SIG-M5 (cell line): ENCODE measurements around the gene PALLD.

Source experiments
- DNase-seq: peaks from one replicate; lab custom pipeline; 2025; lab: John Stamatoyannopoulos, UW

PALLD gene

GRCh38 chr4:168852933-168853713, 356.3 kb downstream of the PALLD start:
- DNase-seq, result no peak

GRCh38 chr4:168853770-168854169, 356.9 kb downstream of the PALLD start:
- DNase-seq, result no peak

GRCh38 chr4:168854350-168854921, 357.6 kb downstream of the PALLD start:
- DNase-seq, result no peak

DNA sequence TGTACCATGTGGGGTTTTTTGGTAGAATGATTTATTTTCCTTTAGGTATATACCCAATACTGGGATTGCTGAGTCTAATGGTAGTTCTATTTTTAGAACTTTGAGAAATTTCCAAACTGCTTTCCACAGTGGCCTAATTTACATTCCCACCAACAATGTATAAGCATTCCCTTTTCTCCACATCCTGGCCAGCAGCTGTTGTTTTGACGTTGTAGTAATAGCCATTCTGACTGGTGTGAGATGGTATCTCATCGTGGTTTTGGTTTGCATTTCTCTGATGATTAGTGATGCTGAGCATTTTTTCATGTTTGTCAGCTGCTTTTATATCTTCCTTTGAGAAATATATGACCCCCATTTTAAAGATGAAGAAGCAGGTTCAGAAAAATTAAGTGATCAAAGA, 359.5 kb downstream of the PALLD start:
- DNase-seq, result no peak

DNA sequence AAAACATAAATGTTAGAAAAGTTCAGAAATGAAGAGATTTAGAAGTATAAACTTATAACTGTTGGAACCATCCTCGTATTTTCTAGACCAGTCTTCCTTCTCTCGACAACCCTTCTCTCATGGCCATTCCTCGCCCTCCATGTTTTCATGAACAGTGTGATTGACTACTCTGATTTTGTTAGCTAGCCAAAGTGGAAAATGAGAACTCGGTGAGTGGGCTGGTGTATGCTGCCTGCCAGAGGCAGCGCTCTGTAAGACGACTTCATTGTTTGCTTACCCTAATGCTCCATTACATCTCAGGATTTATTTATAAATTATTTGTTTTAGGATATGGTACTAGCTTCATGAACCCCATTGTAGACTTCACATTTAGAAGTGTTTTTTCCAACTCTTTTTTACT, 360.2 kb downstream of the PALLD start:
- no peak for DNase-seq

DNA sequence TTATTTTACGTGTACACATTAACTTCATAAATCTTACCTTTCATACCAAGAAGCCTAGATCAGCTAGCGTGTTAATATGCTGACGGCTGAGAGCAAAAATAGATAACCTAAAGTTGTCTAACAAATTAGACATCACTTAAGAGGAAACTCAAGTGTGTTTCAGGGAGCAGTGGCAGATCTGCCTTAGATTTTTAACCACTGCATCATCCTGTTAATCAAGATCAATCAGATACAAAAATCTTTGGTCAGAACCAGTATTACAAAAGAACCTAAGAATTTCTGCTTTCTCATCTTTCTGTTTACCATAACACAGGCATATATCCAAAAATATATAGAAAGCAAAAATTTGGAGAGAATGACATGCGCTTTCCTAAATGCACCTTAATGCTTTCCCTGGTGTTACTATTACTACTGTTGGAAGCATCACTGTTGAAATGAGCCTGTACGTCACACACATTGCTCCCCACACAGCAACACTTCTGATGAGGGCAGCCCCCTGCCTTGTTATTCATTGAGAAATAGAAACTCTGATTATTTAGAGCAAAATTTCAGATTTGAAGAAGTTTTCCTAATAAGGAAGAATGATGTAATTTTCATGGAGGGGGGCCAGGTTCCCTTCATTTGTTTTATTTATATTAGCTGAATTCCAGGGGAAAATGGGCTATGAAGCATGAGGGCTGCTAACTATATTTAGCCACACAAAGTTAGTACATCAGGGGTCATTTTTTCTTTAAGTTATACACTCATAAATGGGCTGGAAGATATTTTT, 360.9 kb downstream of the PALLD start:
- DNase-seq, result no peak

- DNase-seq, result no peak
Observed at GRCh38 chr4:168859100-168859499, 362.2 kb downstream of the PALLD start.

DNA sequence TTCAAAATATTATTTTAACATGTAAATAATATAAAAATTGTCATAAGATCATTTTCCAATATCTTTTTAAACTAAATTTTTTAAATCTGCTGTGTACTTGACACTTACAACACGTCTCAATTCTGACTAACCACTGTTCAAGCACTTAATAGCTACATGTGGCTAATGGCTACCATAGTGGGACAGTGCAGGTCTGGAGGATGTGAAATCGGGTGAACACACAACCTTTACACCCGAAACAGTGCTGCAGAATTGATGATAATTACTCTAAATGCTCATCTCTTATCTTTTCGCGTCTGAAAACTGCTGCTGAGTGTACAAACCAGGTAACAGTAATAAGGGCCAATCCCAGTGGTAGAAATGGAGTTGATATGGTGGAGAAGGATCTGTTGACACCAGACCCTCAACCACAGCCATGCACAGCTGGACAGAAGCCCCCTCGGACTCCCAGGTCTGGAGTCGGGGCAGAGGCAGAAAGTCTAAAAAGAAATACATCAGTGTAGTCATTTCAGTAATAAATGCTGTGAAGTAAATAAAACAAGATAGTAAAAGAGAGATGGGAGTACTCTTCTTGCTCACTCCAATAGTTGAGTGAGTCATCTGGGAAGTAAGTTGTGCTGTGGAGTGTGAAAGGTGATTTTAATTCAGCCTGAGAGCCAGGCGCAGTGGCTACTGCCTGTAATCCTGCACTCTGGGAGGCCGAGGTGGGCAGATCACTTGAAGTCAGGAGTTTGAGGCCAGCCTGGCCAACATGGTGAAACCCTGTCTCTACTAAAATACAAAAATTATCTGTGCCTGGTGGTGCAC, 363.2 kb downstream of the PALLD start:
- no peak for DNase-seq

- no peak for DNase-seq
Observed at GRCh38 chr4:168860827-168861226, 364.0 kb downstream of the PALLD start.

- no peak for DNase-seq
Observed at GRCh38 chr4:168863719-168864647, 367.1 kb downstream of the PALLD start.

- DNase-seq, result no peak
Observed at GRCh38 chr4:168864821-168865541, 368.1 kb downstream of the PALLD start.

DNA sequence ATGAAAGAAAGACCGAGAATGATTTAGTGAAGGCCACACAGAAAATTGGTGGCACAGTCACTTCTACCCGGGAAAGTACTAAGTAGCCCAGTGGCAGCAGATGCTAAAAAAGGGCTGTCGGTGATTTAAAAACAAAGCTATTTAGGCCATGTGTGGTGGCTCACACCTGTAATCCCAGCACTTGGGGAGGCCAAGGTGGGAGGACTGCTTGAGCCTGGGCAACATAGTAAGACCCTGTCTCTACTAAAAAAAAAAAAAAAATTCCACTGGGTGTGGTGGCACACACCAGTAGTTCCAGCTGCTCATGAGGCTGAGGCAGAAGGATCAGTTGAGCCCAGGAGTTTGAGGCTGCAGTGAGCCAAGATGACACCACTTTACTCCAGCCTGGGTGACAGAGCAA, 369.0 kb downstream of the PALLD start:
- DNase-seq, result no peak

DNA sequence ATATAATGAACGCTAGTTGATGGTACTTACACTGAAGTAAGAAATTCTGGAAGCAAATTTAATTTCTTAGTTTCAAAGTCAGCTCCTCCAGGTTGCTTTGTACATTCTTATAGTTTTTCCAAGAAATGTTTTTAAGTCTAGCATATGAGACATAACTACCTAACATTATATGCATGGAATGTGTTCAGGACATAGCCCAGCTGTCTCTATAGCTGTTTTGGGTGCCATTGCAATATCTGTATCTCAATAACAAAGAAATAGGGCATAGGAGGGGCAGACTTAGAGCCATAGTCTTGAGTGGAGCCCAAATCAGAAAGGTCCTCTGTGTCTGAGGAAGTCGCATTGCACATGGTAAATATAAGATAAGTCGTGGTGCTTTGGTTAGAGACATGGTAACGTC, 369.8 kb downstream of the PALLD start:
- DNase-seq, result no peak

GRCh38 chr4:168867128-168867527, 370.3 kb downstream of the PALLD start:
- no peak for DNase-seq

GRCh38 chr4:168868044-168868781, 371.4 kb downstream of the PALLD start:
- no peak for DNase-seq

GRCh38 chr4:168868802-168869201, 371.9 kb downstream of the PALLD start:
- no peak for DNase-seq

GRCh38 chr4:168870004-168870403, 373.2 kb downstream of the PALLD start:
- DNase-seq, result no peak

- no peak for DNase-seq
Observed at GRCh38 chr4:168871632-168872031, 374.8 kb downstream of the PALLD start.

- no peak for DNase-seq
Observed at GRCh38 chr4:168874083-168874482, 377.2 kb downstream of the PALLD start.

DNA sequence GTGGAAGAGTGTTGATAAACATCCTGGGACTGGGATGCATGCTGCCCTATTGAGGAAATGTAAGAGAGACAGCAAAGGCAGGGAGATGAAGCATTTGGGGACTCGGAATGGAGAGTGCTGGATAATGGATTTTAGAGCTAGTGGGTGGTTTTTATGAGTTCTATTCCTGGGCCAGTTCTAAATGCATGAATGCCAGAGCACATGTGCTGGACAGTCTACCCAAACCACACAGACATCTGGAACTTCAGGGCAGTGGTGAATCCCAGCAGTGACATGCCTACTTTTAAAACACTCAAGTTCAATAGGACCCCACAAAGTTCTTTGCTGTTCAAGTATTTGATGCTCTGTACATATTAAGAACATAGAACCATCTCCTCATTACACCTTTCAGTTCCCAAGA, 379.3 kb downstream of the PALLD start:
- DNase-seq, result no peak
